H1 (cell line): ENCODE results near the gene NSD2. TPM values are rescaled to one million over a fixed set of nuclear protein-coding genes. Genes with fewer than 3 reads are reported as not detected.

Experiments
- CBX5 ChIP-seq: fragments of 300-800, 300-1000 bp; sonication (generic); IDR thresholded peaks from 2 replicates; pipeline ENCODE4 v1.7.1; 2016; ENCODE audit warnings: antibody characterized with exemption, low read length, low read depth
- CEBPB ChIP-seq: IDR thresholded peaks from 2 replicates; pipeline ENCODE4 v1.6.1; 2012; ENCODE audit warnings: low read depth, low read length
- CHD2 ChIP-seq: IDR thresholded peaks from 2 replicates; pipeline ENCODE4 v1.6.1; 2012; ENCODE audit warnings: low read length, improper control_type of control experiment
- CHD7 ChIP-seq: fragments of 300-600 bp; sonication (generic); IDR thresholded peaks from 2 replicates; pipeline ENCODE4 v1.7.1; 2012; ENCODE audit warnings: low read length, moderate library complexity, mild to moderate bottlenecking, inconsistent platforms; ENCODE audit not compliant: insufficient replicate concordance
- E2F6 ChIP-seq: IDR thresholded peaks from 2 replicates; pipeline ENCODE4 v1.6.1; 2012; ENCODE audit warnings: inconsistent platforms
- JUND ChIP-seq: IDR thresholded peaks from 2 replicates; pipeline ENCODE4 v1.6.1; 2011; ENCODE audit warnings: mild to moderate bottlenecking, improper control_type of control experiment, low read length
- POLR2AphosphoS5 ChIP-seq: IDR thresholded peaks from 2 replicates; pipeline ENCODE4 v1.6.1; 2011; ENCODE audit warnings: low read depth, low read length
- RFX5 ChIP-seq: IDR thresholded peaks from 2 replicates; pipeline ENCODE4 v1.6.1; 2011; ENCODE audit warnings: low read depth, low read length, improper control_type of control experiment, borderline replicate concordance
- SP1 ChIP-seq: IDR thresholded peaks from 2 replicates; pipeline ENCODE4 v1.6.1; 2011; ENCODE audit warnings: low read depth, low read length
- SRF ChIP-seq: IDR thresholded peaks from 2 replicates; pipeline ENCODE4 v1.6.1; 2011; ENCODE audit warnings: mild to moderate bottlenecking, low read depth, low read length, moderate library complexity
- polyA plus RNA-seq, 7 experiments: library from polyadenylated mRNA; depleted of rRNA in 3 of 7; stranded (reverse) in 5 of 7; unstranded in 2 of 7; fragments of >200 nt in 5 of 7; fragments of 200-250 nt in 2 of 7; gene quantifications; 1 replicate in 5 of 7; 2 replicates in 1 of 7; 4 replicates in 1 of 7; pipeline versions ENCODE4 v1.2.1 to v1.2.3, GENCODE V29; 2011 to 2013; ENCODE audit warnings: missing spikeins in 2 of 7, mixed read lengths in 2 of 7
- total RNA-seq: library from RNA; stranded (reverse); fragmentation: NEBNext Ultra II Directional; extraction: Animal tissue kit (Norgen Biotek cat#: 25700); gene quantifications from 2 replicates; pipeline ENCODE4 v1.2.1, GENCODE V29; 2021

Gene NSD2
- total and polyA plus RNA-seq, 2 of the 8 experiments (the other 6 are each of a cell fraction or from before 2014, with no cell fraction given): 26.7 to 129 TPM

GRCh38 chr4:1862055-1862911, 8.9 kb upstream of the NSD2 start (continued):
- no peak for TF ChIP-seq CHD7
- TF ChIP-seq POLR2AphosphoS5: no peak
- TF ChIP-seq SRF: no peak
- TF ChIP-seq CHD2: no peak
- TF ChIP-seq CBX5: no peak
- no peak for TF ChIP-seq SP1
- peak; percentile 29; the same call in 1 of the 2 replicates for TF ChIP-seq E2F6
- TF ChIP-seq JUND: no peak
- TF ChIP-seq RFX5: no peak
- no peak for TF ChIP-seq CEBPB
